Liver (tissue), 3 donors: ENCODE data around the gene BRSK1.

Experiments
- CTCF ChIP-seq: fragments of 150-350 bp; IDR thresholded peaks from 2 replicates; pipeline ENCODE4 v1.5.1; 2017; ENCODE audit warnings: improper control_type of control experiment, low read depth, low read length; ENCODE audit not compliant: missing input control
- JUND ChIP-seq, 2 donors: IDR thresholded peaks; 2 replicates each; pipeline ENCODE4 v1.6.1; 2016; ENCODE audit warnings: antibody characterized with exemption in 2 of 2
- RAD21 ChIP-seq, 2 donors: IDR thresholded peaks; 2 replicates each; pipeline ENCODE4 v1.6.1; 2016; ENCODE audit warnings: antibody characterized with exemption in 2 of 2, mild to moderate bottlenecking in 2 of 2
- SP1 ChIP-seq: IDR thresholded peaks from 2 replicates; pipeline ENCODE4 v1.6.1; 2018; ENCODE audit warnings: antibody characterized with exemption, mild to moderate bottlenecking
- TAF1 ChIP-seq: conservative IDR thresholded peaks from 2 replicates; pipeline ENCODE4 v1.6.1; 2016; ENCODE audit warnings: antibody characterized with exemption, mild to moderate bottlenecking
- TF ChIP-seq, protein P1 (sequence below): IDR thresholded peaks from 2 replicates; pipeline ENCODE4 v1.6.1; 2016; ENCODE audit warnings: antibody characterized with exemption
- TF ChIP-seq, protein P2 (sequence below): IDR thresholded peaks from 2 replicates; pipeline ENCODE4 v1.6.1; 2016; ENCODE audit warnings: antibody characterized with exemption, mild to moderate bottlenecking
- TF ChIP-seq, protein P3 (sequence below): IDR thresholded peaks from 2 replicates; pipeline ENCODE4 v1.6.1; 2016; ENCODE audit warnings: antibody characterized with exemption
- donor health status: healthy.
- donor health status: healthy.

DNA sequence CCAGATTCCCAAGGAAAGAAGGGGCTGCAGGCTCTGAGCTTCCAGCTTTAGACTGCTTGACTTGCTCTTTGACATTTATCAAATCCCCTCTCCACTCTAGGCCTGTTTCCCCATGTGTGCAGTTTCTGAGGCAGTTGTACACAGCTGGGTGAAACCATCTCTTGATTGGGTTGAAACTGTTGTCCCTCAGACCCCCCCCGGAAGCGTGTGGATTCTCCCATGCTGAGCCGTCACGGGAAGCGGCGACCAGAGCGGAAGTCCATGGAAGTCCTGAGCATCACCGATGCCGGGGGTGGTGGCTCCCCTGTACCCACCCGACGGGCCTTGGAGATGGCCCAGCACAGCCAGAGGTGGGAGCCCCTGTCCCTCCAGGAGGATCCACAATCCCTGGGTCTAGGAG lies 19.7 kb downstream of the BRSK1 start:
- TF ChIP-seq CTCF (no peak), JUND (IDR thresholded peaks at IDR 0.05) (no peak), TAF1 (no peak), SP1 (no peak), RAD21 (IDR thresholded peaks at IDR 0.05) (no peak)
- TF ChIP-seq, protein P1, sequence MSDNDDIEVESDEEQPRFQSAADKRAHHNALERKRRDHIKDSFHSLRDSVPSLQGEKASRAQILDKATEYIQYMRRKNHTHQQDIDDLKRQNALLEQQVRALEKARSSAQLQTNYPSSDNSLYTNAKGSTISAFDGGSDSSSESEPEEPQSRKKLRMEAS: no peak
- TF ChIP-seq, protein P2, sequence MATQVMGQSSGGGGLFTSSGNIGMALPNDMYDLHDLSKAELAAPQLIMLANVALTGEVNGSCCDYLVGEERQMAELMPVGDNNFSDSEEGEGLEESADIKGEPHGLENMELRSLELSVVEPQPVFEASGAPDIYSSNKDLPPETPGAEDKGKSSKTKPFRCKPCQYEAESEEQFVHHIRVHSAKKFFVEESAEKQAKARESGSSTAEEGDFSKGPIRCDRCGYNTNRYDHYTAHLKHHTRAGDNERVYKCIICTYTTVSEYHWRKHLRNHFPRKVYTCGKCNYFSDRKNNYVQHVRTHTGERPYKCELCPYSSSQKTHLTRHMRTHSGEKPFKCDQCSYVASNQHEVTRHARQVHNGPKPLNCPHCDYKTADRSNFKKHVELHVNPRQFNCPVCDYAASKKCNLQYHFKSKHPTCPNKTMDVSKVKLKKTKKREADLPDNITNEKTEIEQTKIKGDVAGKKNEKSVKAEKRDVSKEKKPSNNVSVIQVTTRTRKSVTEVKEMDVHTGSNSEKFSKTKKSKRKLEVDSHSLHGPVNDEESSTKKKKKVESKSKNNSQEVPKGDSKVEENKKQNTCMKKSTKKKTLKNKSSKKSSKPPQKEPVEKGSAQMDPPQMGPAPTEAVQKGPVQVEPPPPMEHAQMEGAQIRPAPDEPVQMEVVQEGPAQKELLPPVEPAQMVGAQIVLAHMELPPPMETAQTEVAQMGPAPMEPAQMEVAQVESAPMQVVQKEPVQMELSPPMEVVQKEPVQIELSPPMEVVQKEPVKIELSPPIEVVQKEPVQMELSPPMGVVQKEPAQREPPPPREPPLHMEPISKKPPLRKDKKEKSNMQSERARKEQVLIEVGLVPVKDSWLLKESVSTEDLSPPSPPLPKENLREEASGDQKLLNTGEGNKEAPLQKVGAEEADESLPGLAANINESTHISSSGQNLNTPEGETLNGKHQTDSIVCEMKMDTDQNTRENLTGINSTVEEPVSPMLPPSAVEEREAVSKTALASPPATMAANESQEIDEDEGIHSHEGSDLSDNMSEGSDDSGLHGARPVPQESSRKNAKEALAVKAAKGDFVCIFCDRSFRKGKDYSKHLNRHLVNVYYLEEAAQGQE: no peak
- TF ChIP-seq, protein P3, sequence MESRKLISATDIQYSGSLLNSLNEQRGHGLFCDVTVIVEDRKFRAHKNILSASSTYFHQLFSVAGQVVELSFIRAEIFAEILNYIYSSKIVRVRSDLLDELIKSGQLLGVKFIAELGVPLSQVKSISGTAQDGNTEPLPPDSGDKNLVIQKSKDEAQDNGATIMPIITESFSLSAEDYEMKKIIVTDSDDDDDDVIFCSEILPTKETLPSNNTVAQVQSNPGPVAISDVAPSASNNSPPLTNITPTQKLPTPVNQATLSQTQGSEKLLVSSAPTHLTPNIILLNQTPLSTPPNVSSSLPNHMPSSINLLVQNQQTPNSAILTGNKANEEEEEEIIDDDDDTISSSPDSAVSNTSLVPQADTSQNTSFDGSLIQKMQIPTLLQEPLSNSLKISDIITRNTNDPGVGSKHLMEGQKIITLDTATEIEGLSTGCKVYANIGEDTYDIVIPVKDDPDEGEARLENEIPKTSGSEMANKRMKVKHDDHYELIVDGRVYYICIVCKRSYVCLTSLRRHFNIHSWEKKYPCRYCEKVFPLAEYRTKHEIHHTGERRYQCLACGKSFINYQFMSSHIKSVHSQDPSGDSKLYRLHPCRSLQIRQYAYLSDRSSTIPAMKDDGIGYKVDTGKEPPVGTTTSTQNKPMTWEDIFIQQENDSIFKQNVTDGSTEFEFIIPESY: no peak
